ENCODE results near the gene BOLA1.
A peak's percentile ranks its signal among the peaks of the same experiment; 100 is the strongest.
"Not testable (repeated sequence)": the region's sequence is repeated elsewhere in the genome, so short reads cannot be mapped to it uniquely, and the experiment has no call there.

BOLA1 gene

DNA sequence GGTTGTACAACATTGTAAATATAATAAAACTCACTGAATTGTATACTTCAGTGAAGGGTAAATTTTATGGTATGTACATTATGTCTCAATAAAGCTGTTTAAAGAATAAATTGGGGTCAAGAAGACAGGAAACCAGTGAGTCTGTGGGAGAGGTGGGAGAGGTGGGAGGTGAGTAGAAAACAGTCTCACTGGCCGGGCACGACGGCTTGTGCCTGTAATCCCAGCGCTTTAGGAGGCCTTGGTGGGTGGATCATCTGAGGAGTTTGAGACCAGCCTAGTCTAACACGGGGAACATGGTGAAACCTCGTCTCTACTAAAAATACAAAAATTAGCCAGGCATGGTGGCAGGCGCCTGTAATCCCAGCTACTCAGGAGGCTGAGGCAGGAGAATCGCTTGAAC, 33.1 kb downstream of the BOLA1 start:
- peak; percentile 19 for DNase-seq

DNA sequence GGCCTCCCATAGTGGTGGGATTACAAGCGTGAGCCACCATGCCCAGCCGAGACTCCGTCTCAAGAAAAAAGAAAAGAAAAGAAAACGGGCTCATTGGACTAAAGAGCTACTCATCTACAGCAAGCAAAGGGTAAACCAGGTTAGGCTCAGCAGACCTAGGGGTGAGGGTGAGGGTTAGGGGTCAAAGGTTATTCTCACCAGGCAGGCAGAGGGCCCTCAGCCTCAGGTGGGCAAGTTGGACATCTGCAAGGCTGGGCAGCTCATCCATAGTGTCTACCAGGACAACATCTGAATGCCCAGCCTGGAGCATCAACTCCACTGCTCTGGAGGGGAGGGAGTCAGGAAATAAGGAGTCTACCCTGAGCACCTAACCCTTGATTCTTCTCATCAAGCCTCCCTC, 33.8 kb downstream of the BOLA1 start:
- DNase-seq: no peak

DNA sequence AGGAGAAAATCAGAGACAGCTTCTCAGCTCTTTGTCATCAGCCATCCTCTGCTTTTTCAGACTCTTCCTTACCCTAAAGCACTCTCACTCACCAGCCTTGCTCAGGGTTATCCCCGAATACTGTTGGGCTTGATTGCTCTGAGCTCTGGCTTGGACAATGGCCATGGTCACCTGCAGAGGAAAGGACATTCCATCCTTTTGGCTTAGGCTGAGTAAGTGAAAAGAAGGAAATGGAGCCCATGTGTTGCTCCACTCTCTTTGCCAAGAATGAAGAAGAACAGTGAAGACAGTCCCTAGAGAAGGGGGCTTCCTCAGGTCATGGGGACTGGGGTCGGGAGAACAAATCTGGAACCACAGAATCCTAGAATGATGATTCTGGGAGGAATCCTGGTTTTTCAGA, 35.0 kb downstream of the BOLA1 start:
- DNase-seq: peak; percentile 9

DNA sequence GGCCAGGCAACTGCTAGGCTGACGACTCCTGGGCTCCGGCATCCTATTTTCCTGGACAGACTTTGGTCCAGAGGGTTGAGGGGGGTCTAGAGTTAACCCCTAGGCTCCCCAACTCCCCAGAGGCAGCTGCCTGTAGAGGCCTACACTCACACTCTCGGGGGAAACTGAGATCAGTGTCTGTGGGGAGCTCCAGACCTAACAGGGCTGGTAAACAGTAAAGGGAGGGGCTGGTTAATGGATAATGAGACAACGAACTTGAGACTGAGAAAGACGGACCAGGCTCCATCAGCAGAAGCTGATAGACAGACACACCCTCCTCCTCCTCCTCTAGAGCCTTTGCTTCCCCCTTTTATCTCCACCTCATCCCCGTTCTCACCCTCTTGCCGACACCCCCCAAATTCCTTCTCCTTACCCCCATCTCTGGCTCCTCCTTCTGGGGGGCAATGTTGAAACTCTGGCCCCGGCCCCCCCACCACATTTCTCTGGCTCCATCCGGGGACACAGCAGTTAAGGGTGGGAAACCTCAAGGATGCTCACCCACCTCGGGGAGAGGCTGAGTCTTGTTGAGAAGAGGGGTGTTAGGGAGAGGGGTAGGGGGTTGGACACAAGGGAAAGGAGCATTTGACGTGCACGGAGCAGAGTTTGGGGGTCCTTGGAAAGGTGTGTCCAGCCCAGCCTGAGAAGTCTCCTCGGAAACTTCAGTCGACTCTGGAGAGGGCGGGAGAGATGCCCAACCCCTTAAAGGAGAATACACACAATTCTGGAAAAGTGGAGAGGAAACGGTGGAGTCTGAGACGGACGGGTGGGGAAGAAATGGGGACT, 37.0 kb downstream of the BOLA1 start, which contains the start of gene MTMR11:
Gene MTMR11 (minus strand): TSS at position 710 of the 822 bp plus-strand sequence. CDS start 232 bp downstream, at position 478.
- DNase-seq: no peak

DNA sequence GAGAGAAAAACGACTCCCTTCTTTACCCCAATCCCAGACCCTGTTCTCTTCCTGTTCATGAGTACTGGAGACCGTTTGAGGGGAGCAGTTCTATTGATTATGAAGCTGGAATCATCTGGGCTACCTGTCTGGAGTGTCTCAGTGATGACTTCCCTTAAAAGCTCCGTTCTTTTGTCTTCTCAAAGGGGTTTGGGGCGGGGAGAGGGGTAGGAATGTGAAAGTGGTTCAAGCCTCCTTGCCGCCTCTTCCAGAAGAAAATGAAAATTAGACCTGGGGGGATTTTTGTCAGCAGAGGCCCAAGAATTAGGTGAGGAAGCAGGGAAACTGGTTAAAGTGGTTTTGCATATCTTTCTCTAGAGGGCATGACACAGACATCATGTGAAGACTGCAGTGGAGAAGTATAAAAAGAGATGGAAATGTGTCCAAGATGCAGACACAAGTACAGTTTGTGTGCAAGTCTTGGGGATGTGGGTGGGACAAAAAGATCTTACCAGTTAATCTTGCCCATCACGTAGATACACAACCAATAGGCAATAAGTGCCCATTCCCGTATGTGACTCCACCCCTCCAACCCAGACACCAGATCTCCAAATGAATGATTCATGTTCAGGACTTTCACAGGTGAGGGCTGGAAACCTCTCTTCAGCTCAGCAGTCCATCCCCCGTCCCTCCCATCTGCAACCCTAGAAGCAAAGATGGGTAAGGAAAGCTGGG, 37.8 kb downstream of the BOLA1 start:
- DNase-seq: no peak

DNA sequence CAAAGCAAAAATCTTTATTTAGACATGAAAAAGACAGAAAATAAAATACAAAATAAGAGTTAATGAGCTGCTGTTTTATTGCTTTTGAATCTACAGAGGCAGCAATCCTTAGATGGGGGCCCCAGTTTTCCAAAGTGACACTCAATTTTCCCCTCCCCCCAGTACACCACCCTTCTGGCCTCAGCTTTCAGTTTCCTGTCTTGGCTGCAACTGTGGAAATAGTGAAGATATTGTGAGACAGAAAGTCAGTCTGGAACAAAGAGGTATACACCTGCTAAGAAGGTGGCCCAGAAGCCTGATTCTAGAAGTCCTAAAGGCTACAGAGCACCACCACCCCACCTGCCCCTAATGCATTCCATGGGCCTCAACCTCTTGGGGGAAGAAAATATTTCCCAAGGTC, 38.4 kb downstream of the BOLA1 start:
- no peak for DNase-seq

DNA sequence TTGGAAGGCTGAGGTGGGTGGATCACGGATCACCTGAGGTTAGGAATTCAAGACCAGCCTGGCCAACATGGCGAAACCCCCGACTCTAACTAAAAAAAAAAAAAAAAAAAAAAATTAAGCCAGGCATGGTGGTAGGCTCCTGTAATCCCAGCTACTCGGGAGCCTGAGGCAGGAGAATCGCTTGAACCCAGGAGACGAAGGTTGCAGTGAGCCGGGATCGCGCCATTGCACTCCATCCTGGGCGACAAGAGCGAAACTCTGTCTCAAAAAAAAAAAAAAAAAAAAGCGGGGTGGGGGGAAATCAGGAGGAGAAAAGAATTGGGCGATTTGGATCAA, 39.3 kb downstream of the BOLA1 start:
- DNase-seq: not testable (repeated sequence)

DNA sequence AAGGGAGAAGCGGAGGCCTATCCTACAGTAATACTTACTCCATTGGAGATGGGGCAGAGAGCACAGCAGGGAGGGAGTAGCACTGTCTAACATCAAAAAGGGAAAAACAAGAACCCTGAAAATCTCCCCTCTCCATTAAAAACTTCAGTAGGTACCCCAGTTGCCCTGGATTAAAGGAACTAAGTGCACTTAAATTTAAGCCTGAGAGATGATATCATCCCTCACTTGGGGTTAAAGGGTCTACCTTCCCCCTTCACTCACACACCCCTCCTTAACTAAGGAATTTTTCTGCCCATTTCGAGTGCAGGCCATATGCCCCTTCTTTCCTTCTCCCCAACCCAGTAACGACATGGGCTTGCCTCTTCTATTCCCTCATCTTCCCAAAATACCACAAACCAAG, 41.1 kb downstream of the BOLA1 start:
- DNase-seq: no peak

DNA sequence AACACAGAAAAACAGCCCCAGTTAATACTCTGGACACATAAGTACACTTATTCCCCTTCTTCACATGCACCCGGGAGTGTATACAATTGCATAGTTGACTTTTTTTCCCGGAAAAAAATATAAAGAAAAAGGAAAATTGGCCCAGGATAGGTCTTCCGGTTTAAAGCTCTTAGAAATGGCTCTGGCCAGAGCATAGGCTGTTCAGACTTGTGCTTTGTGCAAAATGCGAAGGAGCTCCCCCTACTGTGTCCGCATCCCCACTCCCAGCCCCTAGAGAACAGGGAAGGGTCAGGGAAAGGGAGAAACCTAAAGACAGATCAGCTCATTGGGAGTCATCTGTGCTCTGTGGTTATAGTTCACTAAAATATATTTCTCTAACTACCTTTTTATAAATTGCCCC, 42.8 kb downstream of the BOLA1 start:
- DNase-seq: no peak

DNA sequence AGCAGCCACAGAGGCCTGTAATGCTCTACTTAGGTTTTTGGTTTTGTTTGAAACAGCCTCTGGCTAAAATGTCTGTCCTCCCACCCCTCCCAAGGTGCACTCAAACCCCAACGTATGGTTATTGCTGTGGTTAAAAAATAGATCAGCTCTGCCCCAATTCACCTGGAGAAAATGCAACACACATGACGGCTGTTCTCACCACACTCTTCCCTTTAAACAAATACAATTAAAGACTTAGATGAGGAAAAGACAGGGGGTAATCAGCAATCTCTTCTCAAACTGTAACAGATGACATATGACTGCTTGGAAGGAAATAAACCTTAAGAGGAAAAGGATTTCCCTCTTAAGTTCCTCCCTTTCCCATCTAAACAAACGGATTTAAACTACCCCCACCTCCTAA, 43.5 kb downstream of the BOLA1 start:
- DNase-seq: no peak

DNA sequence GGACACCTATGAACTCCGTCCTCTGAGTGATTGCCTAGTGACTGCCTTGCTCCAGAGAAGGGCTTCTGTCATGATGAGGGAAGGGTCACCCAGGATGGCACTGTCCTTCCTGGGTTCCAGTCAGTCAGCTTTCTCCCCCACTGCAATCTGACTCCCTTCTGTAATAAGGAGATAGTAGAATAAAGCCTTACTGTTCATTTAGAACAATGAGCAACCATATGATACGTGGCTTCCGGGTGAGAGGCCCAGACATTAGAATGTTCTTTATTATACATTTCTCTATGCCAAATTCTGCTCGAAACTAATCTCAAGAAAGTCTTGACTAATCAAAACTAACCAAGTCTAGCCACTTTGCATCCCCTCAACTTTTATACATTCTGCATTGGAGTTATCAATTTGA, 45.8 kb downstream of the BOLA1 start:
- no peak for DNase-seq

DNA sequence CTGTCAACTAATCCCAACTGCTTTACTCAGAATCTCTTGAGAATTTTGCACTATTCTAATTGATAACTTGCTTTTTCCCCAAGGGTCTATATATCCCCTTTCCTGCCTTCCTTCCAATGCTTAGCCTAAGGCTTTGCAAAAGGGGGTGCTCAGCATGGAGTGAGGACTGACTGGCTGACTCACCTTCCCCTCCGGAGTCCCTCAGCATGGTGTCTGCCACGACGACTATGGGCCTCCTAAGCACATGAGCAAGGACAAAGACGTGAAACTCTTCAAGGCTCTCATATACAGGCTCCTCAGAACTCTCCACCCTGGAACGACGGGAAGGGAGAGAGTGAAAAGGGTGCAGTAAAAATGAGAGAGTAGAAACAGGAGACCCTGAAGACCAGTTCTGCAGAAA, 50.5 kb downstream of the BOLA1 start:
- DNase-seq: no peak

Measured in activated effector memory CD4-positive, alpha-beta T cell treated with anti-CD3 and anti-CD28 coated beads, Interleukin-2, amount 50 U/mL, for 16 hours (primary cell).